HepG2 (cell line): Measurements from ENCODE around the gene ADH5. TPM values are rescaled to one million over a fixed set of nuclear protein-coding genes. Genes with fewer than 3 reads are reported as not detected.

ENCODE experiments used
- ATAC-seq: fragments of 200-7000 bp; cut with Tn5 transposase; 3 replicates; pipeline ENCODE4 v1.9.1; 2020; ENCODE audit warnings: mild to moderate bottlenecking, moderate library complexity
- BruUV-seq: library from RNA; stranded (reverse); fragments of 400-500 nt; replicated peaks from 2 replicates; lab custom pipeline; 2021; lab: Mats Ljungman, UMichigan
- CTCF ChIA-PET: fragments of 300-600 bp; formaldehyde crosslinking; extraction: SDS; loops from one replicate; lab custom pipeline; 2021; ENCODE audit warnings: low total read pairs, inconsistent platforms, low intra/inter-chr PET ratio; lab: Yijun Ruan, JAX
- POLR2A ChIA-PET: fragments of 350-600 bp; sonication (Branson Sonifier 250); formaldehyde crosslinking; loops from one replicate; lab custom pipeline; 2020; ENCODE audit warnings: antibody characterized with exemption, inconsistent platforms; lab: Yijun Ruan, JAX
- DNase-seq: peaks from one replicate; pipeline ENCODE4 v3.0.0-alpha.2; 2015; ENCODE audit warnings: low spot score
- FAIRE-seq: peaks from 3 replicates; lab custom pipeline; 2011; peaks lifted over from hg19 to GRCh38; lab: Jason Lieb, UNC
- H2AFZ ChIP-seq: one replicate; pipeline ENCODE4 v1.6.1; 2011; ENCODE audit warnings: low read length, inconsistent platforms
- H3K27ac ChIP-seq: fragments of 300-600 bp; 3 replicates; pipeline ENCODE4 v1.8.0; 2011; ENCODE audit warnings: mixed run types, mild to moderate bottlenecking, mixed read lengths, low read length, inconsistent platforms; ENCODE audit not compliant: insufficient read depth; ENCODE audit errors: extremely low read length
- H3K27me3 ChIP-seq, 2 experiments: fragments of 200-600 bp in 1 of 2; 2 replicates in 1 of 2; 3 replicates in 1 of 2; pipeline versions ENCODE4 v1.6.0 to v1.8.0; 2011; ENCODE audit warnings: low read length in 2 of 2, mild to moderate bottlenecking in 2 of 2, moderate library complexity in 2 of 2, inconsistent platforms in 1 of 2; ENCODE audit not compliant: insufficient read depth in 2 of 2, control insufficient read depth in 1 of 2
- H3K36me3 ChIP-seq, 2 experiments: fragments of 200-600 bp in 1 of 2; replicated peaks in 1 of 2; 2 replicates in 1 of 2; 3 replicates in 1 of 2; pipeline versions ENCODE4 v1.5.1 to v1.8.0; 2011; ENCODE audit warnings: low read length in 2 of 2, inconsistent platforms in 1 of 2; ENCODE audit not compliant: insufficient read depth in 2 of 2, control insufficient read depth in 1 of 2
- H3K4me1 ChIP-seq: 2 replicates; pipeline ENCODE4 v1.5.1; 2012; ENCODE audit warnings: low read length, inconsistent platforms; ENCODE audit not compliant: insufficient read depth
- H3K4me2 ChIP-seq: 2 replicates; pipeline ENCODE4 v1.6.0; 2011; ENCODE audit warnings: low read depth, low read length, inconsistent platforms
- H3K4me3 ChIP-seq, 3 experiments: fragments of 200-600 bp in 1 of 3; sonication (generic), shearing (Covaris generic) in 1 of 3; replicated peaks in 1 of 3; 2 replicates each; pipeline ENCODE4 v1.5.1; 2011 to 2016; ENCODE audit warnings: low read length in 3 of 3, inconsistent platforms in 2 of 3, low read depth in 2 of 3, mild to moderate bottlenecking in 2 of 3, control low read depth in 1 of 3, mixed read lengths in 1 of 3; ENCODE audit not compliant: insufficient read depth in 1 of 3
- H3K79me2 ChIP-seq: one replicate; pipeline ENCODE4 v1.6.1; 2011; ENCODE audit warnings: low read length, inconsistent platforms; ENCODE audit not compliant: insufficient read depth
- H3K9ac ChIP-seq: 2 replicates; pipeline ENCODE4 v1.6.0; 2011; ENCODE audit warnings: mild to moderate bottlenecking, low read depth, low read length, inconsistent platforms; ENCODE audit not compliant: insufficient read depth
- H3K9me3 ChIP-seq: 2 replicates; pipeline ENCODE4 v1.5.1; 2012; ENCODE audit warnings: mild to moderate bottlenecking, low read length
- H4K20me1 ChIP-seq: 2 replicates; pipeline ENCODE4 v1.6.0; 2011; ENCODE audit warnings: inconsistent platforms, mild to moderate bottlenecking, low read length, moderate library complexity; ENCODE audit not compliant: insufficient read depth
- GMEB2 ChIP-seq: IDR thresholded peaks from 2 replicates; pipeline ENCODE4 v1.6.1; 2016; ENCODE audit warnings: missing biosample characterization, missing genetic modification reagents, low read depth
- IRX3 ChIP-seq: sonication (generic); formaldehyde crosslinking; IDR thresholded peaks from 2 replicates; pipeline ENCODE4 v1.8.1; 2023; ENCODE audit warnings: mild to moderate bottlenecking, low read depth, missing genetic modification reagents, borderline replicate concordance
- MAFF ChIP-seq: IDR thresholded peaks from 2 replicates; pipeline ENCODE4 v1.6.1; 2011; ENCODE audit warnings: low read depth, low read length, improper control_type of control experiment
- MAFK ChIP-seq, 2 experiments: IDR thresholded peaks in 1 of 2; conservative IDR thresholded peaks in 1 of 2; 2 replicates each; pipeline ENCODE4 v1.6.1; 2011; ENCODE audit warnings: improper control_type of control experiment in 2 of 2, low read length in 2 of 2
- POLR2AphosphoS5 ChIP-seq: IDR thresholded peaks from 2 replicates; pipeline ENCODE4 v1.6.1; 2012; ENCODE audit warnings: low read depth, low read length
- RBFOX2 ChIP-seq: fragments of 200-400 bp; formaldehyde crosslinking; IDR thresholded peaks from 2 replicates; pipeline ENCODE4 v1.6.1; 2017; ENCODE audit warnings: low read depth, mild to moderate bottlenecking, low read length
- RFX1 ChIP-seq: fragments of 450-650 bp; IDR thresholded peaks from 2 replicates; pipeline ENCODE4 v1.6.1; 2017
- SALL2 ChIP-seq: sonication (generic); formaldehyde crosslinking; IDR thresholded peaks from 2 replicates; pipeline ENCODE4 v1.8.1; 2023; ENCODE audit warnings: mild to moderate bottlenecking, missing genetic modification reagents, inconsistent platforms
- SMAD1 ChIP-seq: sonication (generic); formaldehyde crosslinking; IDR thresholded peaks from 2 replicates; pipeline ENCODE4 v1.4.0; 2020; ENCODE audit warnings: missing genetic modification reagents, low read depth, mild to moderate bottlenecking, borderline replicate concordance
- SP140L ChIP-seq: sonication (generic); formaldehyde crosslinking; IDR thresholded peaks from 2 replicates; pipeline ENCODE4 v1.4.0; 2020; ENCODE audit warnings: missing genetic modification reagents, borderline replicate concordance
- TMF1 ChIP-seq: sonication (generic); formaldehyde crosslinking; IDR thresholded peaks from 2 replicates; pipeline ENCODE4 v1.8.1; 2022; ENCODE audit warnings: low read depth, missing genetic modification reagents
- TP53 ChIP-seq: sonication (generic); formaldehyde crosslinking; conservative IDR thresholded peaks from 2 replicates; pipeline ENCODE4 v1.4.0; 2020; ENCODE audit warnings: missing genetic modification reagents
- U2AF2 ChIP-seq: fragments of 200-400 bp; formaldehyde crosslinking; IDR thresholded peaks from 2 replicates; pipeline ENCODE4 v1.6.1; 2017; ENCODE audit warnings: low read depth, mild to moderate bottlenecking, low read length
- ZNF703 ChIP-seq: sonication (generic); formaldehyde crosslinking; IDR thresholded peaks from 2 replicates; pipeline ENCODE4 v1.5.1; 2020; ENCODE audit warnings: missing genetic modification reagents, mild to moderate bottlenecking, moderate library complexity, borderline replicate concordance
- ZNF784 ChIP-seq: sonication (generic); formaldehyde crosslinking; IDR thresholded peaks from 2 replicates; pipeline ENCODE4 v1.5.1; 2020; ENCODE audit warnings: missing genetic modification reagents, mild to moderate bottlenecking, borderline replicate concordance
- ZSCAN12 ChIP-seq: sonication (generic); formaldehyde crosslinking; IDR thresholded peaks from 2 replicates; pipeline ENCODE4 v1.9.0; 2021; ENCODE audit warnings: mild to moderate bottlenecking, missing genetic modification reagents
- WGBS: methylation state at CpG from one replicate; pipeline ENCODE4 v1.1.6; 2017; ENCODE audit warnings: low lambda C conversion rate; 5-methylcytosine and 5-hydroxymethylcytosine counted together
- in situ Hi-C: cut with HindIII; loops from 2 replicates; pipeline ENCODE4 v1.10.0; 2017; ENCODE audit warnings: low pct_unique_long_range_greater_than_20kb; ENCODE audit not compliant: extremely low pct_ligation_motif_present
- intact Hi-C: fragments of 100-400 bp; cut with micrococcal nuclease; formaldehyde crosslinking; loops from one replicate; pipeline ENCODE4 v1.10.0; 2022; ENCODE audit not compliant: unreplicated experiment
- polyA plus RNA-seq, 8 experiments: library from polyadenylated mRNA; depleted of rRNA in 3 of 8; stranded (reverse) in 7 of 8; unstranded in 1 of 8; fragments of >200 nt; fragmentation: Illumina TruSeq in 4 of 8; extraction: Trizol in 4 of 8; gene quantifications; 2 replicates each; pipeline versions ENCODE4 v1.2.1 to v1.2.3, GENCODE V29; 2011 to 2016; ENCODE audit warnings: low read depth in 4 of 8, missing spikeins in 1 of 8, mixed read lengths in 1 of 8; ENCODE audit not compliant: insufficient read depth in 1 of 8
- total RNA-seq, 5 experiments: library from RNA; depleted of rRNA; stranded (reverse); fragments of >200 nt; fragmentation: Illumina TruSeq; extraction: Trizol; gene quantifications; 2 replicates each; pipeline ENCODE4 v1.2.3, GENCODE V29; 2016; ENCODE audit warnings: low read depth in 1 of 5
- TF ChIP-seq, protein P1 (sequence below): sonication (generic); formaldehyde crosslinking; IDR thresholded peaks from 2 replicates; pipeline ENCODE4 v1.5.0; 2020; ENCODE audit warnings: mild to moderate bottlenecking, missing genetic modification reagents
- TF ChIP-seq, protein P2 (sequence below): sonication (generic); formaldehyde crosslinking; IDR thresholded peaks from 2 replicates; pipeline ENCODE4 v1.8.0; 2022; ENCODE audit warnings: mild to moderate bottlenecking, missing genetic modification reagents

ADH5 gene
- total and polyA plus RNA-seq, 2 of the 13 experiments (the other 11 are each of a cell fraction or from before 2014, with no cell fraction given) = 349 to 512 TPM

DNA sequence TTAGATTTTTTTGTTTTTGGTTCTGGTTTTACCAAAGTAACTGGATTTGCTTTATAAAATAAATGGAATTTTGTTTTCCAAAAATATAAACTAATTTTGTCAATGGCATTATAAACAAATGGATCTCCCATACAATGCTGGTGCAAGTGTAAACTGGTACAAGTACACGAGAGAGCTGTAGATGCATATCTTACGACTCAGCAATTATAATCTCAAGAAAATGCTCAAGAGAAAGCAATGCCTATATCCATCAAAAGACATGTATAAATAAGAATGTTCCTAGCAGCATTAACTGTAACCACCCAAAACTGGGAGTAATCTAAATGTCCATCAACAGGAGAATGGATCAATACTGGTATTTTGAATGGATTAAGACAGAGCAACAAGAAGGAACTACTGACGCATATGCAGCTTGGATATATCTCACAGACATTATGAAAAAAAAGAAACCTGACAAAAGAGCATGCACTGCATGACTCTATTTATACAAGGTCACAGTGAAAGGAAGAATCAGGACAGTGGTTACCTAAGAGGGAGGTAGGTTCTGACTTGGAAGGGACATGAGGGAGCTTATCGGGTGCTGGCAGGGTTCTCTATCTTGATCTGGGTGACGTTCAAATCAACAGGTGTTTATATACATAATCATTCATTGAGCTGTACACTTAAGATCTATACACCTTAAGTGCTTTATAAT lies 9.5 kb downstream of the ADH5 start:
- H3K9me3 ChIP-seq = no peaks in the 10 kb centered on the region
- H3K27ac ChIP-seq = no peak overlapping the region
- H3K27me3 ChIP-seq = no peaks in the 10 kb centered on the region
- H3K36me3 ChIP-seq = peaks cover 22 to 87% of the 10 kb centered on the region in 2 experiments
- H2AFZ ChIP-seq = no peak overlapping the region
- FAIRE-seq = no peak
- no peak overlapping the region for H3K4me3 ChIP-seq
- 95% methylated on average over 5 of the region's 5 CpGs for WGBS
- ChIA-PET POLR2A (interaction anchor here (0.9 to 1.7 kb wide), 5 partner anchors 9 to 325 kb away, joined by 3 to 6 read pairs (median 4); partner anchors contain the start of genes ADH4, ADH5 and METAP1), CTCF (no interaction called here)
- peaks cover 27% of the 10 kb centered on the region for H3K79me2 ChIP-seq
- no peak for TF ChIP-seq ZSCAN12 (CRISPR knock-in tag)
- no peak for TF ChIP-seq IRX3
- TF ChIP-seq GMEB2 (CRISPR knock-in tag) = no peak
- no peak for TF ChIP-seq TMF1
- no peak for TF ChIP-seq SP140L (CRISPR knock-in tag)
- 0 out of 2 replicates have a peak, but pooled peaks have one; percentile 11 for TF ChIP-seq POLR2AphosphoS5
- peak; percentile 69 for TF ChIP-seq MAFF
- no peak for TF ChIP-seq RFX1
- no peak for TF ChIP-seq TP53 (CRISPR knock-in tag)
- TF ChIP-seq, protein P1, sequence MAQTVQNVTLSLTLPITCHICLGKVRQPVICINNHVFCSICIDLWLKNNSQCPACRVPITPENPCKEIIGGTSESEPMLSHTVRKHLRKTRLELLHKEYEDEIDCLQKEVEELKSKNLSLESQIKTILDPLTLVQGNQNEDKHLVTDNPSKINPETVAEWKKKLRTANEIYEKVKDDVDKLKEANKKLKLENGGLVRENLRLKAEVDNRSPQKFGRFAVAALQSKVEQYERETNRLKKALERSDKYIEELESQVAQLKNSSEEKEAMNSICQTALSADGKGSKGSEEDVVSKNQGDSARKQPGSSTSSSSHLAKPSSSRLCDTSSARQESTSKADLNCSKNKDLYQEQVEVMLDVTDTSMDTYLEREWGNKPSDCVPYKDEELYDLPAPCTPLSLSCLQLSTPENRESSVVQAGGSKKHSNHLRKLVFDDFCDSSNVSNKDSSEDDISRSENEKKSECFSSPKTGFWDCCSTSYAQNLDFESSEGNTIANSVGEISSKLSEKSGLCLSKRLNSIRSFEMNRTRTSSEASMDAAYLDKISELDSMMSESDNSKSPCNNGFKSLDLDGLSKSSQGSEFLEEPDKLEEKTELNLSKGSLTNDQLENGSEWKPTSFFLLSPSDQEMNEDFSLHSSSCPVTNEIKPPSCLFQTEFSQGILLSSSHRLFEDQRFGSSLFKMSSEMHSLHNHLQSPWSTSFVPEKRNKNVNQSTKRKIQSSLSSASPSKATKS (CRISPR knock-in tag) = no peak
- TF ChIP-seq RBFOX2 = peak; percentile 35; the same call in 1 of the 2 replicates
- TF ChIP-seq U2AF2 = no peak
- TF ChIP-seq, protein P2, sequence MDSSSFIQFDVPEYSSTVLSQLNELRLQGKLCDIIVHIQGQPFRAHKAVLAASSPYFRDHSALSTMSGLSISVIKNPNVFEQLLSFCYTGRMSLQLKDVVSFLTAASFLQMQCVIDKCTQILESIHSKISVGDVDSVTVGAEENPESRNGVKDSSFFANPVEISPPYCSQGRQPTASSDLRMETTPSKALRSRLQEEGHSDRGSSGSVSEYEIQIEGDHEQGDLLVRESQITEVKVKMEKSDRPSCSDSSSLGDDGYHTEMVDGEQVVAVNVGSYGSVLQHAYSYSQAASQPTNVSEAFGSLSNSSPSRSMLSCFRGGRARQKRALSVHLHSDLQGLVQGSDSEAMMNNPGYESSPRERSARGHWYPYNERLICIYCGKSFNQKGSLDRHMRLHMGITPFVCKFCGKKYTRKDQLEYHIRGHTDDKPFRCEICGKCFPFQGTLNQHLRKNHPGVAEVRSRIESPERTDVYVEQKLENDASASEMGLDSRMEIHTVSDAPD (CRISPR knock-in tag) = no peak
- peak; percentile 65 to 86 for TF ChIP-seq MAFK (conservative IDR thresholded peaks at IDR 0.05 in 1 of 2, IDR thresholded peaks at IDR 0.05 in 1 of 2; ENCODE audit: low read length in 2 of 2)
- no peak for TF ChIP-seq SMAD1 (CRISPR knock-in tag)
- TF ChIP-seq ZNF703 (CRISPR knock-in tag) = no peak
- TF ChIP-seq ZNF784 (CRISPR knock-in tag) = no peak
- no peak for TF ChIP-seq SALL2 (CRISPR knock-in tag)
- BruUV-seq = no TSS peak
- intact Hi-C loops = loop anchor here (5.0 kb wide), 1 partner anchor 808 kb away; no protein-coding TSS in a partner anchor
- H3K9ac ChIP-seq = no peak overlapping the region
- H4K20me1 ChIP-seq = peaks cover 8% of the 10 kb centered on the region; the same call in 1 of the 2 replicates
- no peak for DNase-seq
- in situ Hi-C loops = no loop called here
- no peak for ATAC-seq
- H3K4me2 ChIP-seq = no peak overlapping the region
- H3K4me1 ChIP-seq = peaks cover 69% of the 10 kb centered on the region
